GM19240 (cell line): ENCODE measurements around the gene FITM1.
A peak's percentile ranks its signal among the peaks of the same experiment; 100 is the strongest.

Experiments used
- DNase-seq: peaks from one replicate; pipeline ENCODE4 v3.0.0; 2011; ENCODE audit warnings: low spot score; ENCODE audit not compliant: insufficient read length

The FITM1 gene

GRCh38 chr14:24139272-24139934 lies 8.9 kb downstream of the FITM1 start:
- DNase-seq, result no peak

- peak; percentile 94 for DNase-seq
Observed at GRCh38 chr14:24141097-24141880, 10.8 kb downstream of the FITM1 start, which contains the start of gene EMC9. Gene EMC9, minus strand, starts transcription at chr14:24141591. Its CDS starts 287 bp downstream, at chr14:24141304.

- DNase-seq, result no peak
Observed at GRCh38 chr14:24143511-24143910, 13.1 kb downstream of the FITM1 start.

- no peak for DNase-seq
Observed at GRCh38 chr14:24144451-24144850, 14.0 kb downstream of the FITM1 start.

GRCh38 chr14:24145219-24145618 lies 14.8 kb downstream of the FITM1 start:
- no peak for DNase-seq

GRCh38 chr14:24145690-24146452 lies 15.4 kb downstream of the FITM1 start:
- DNase-seq, result no peak

GRCh38 chr14:24146453-24146977 lies 16.1 kb downstream of the FITM1 start, which contains the start of gene PSME2:
Gene PSME2, minus strand, starts transcription at chr14:24146610. Its CDS starts 29 bp downstream, at chr14:24146581.
- DNase-seq, result peak; percentile 94

- DNase-seq, result peak; percentile 97
Observed at GRCh38 chr14:24146978-24147760, 16.7 kb downstream of the FITM1 start, which contains the start of gene RNF31. Gene RNF31, plus strand, starts transcription at chr14:24147498. Its CDS starts 201 bp downstream, at chr14:24147699.

GRCh38 chr14:24147761-24148428 lies 17.4 kb downstream of the FITM1 start:
- DNase-seq, result no peak

- no peak for DNase-seq
Observed at GRCh38 chr14:24149302-24149969, 19.0 kb downstream of the FITM1 start.

- no peak for DNase-seq
Observed at GRCh38 chr14:24150061-24150460, 19.6 kb downstream of the FITM1 start.

GRCh38 chr14:24150567-24150966 lies 20.1 kb downstream of the FITM1 start:
- no peak for DNase-seq

GRCh38 chr14:24150993-24151392 lies 20.5 kb downstream of the FITM1 start:
- no peak for DNase-seq

- DNase-seq, result no peak
Observed at GRCh38 chr14:24151404-24152080, 21.1 kb downstream of the FITM1 start.

- DNase-seq, result no peak
Observed at GRCh38 chr14:24155100-24155499, 24.6 kb downstream of the FITM1 start.

GRCh38 chr14:24156840-24157239 lies 26.4 kb downstream of the FITM1 start:
- no peak for DNase-seq

GRCh38 chr14:24157331-24157730 lies 26.9 kb downstream of the FITM1 start:
- DNase-seq, result no peak

- no peak for DNase-seq
Observed at GRCh38 chr14:24159777-24160498, 29.5 kb downstream of the FITM1 start.
